GM12878 (cell line): Measurements from ENCODE around the gene TECPR1. TPM values are rescaled to one million over a fixed set of nuclear protein-coding genes. Genes with fewer than 3 reads are reported as not detected.

Source experiments
- CHD1 ChIP-seq: IDR thresholded peaks from 2 replicates; pipeline ENCODE4 v1.6.1; 2012; ENCODE audit warnings: low read depth, low read length, improper control_type of control experiment
- GATAD2B ChIP-seq: fragments of 450-650 bp; conservative IDR thresholded peaks from 2 replicates; pipeline ENCODE4 v1.6.1; 2017; ENCODE audit warnings: low read depth, mild to moderate bottlenecking, moderate library complexity
- IRF4 ChIP-seq: IDR thresholded peaks from 2 replicates; pipeline ENCODE4 v1.6.1; 2011; ENCODE audit warnings: low read depth, low read length
- WRNIP1 ChIP-seq: IDR thresholded peaks from 2 replicates; pipeline ENCODE4 v1.6.1; 2011; ENCODE audit warnings: low read depth, low read length, improper control_type of control experiment, borderline replicate concordance
- polyA plus RNA-seq, 11 experiments: library from polyadenylated mRNA; depleted of rRNA in 4 of 11; unstranded in 6 of 11; stranded (reverse) in 5 of 11; fragments of >200 nt; fragmentation: Nextera tagmentation in 4 of 11; fragmentation: Illumina TruSeq in 1 of 11; extraction: Ambion mirVana in 4 of 11; extraction: Trizol in 1 of 11; gene quantifications; 1 replicate in 1 of 11; 2 replicates in 10 of 11; pipeline versions ENCODE4 v1.2.1 to v1.2.3, GENCODE V29; 2011 to 2016; ENCODE audit warnings: inconsistent platforms in 2 of 11, missing spikeins in 2 of 11, low read depth in 1 of 11
- total RNA-seq, 4 experiments: library from RNA; depleted of rRNA in 3 of 4; stranded (reverse); fragments of >200 nt in 3 of 4; fragmentation: Illumina TruSeq in 1 of 4; extraction: Trizol in 1 of 4; gene quantifications; 2 replicates each; pipeline versions ENCODE4 v1.2.1 to v1.2.3, GENCODE V29; 2013 to 2021
- TF ChIP-seq, protein P1 (sequence below): fragments of 450-650 bp; IDR thresholded peaks from 2 replicates; pipeline ENCODE4 v1.6.1; 2017; ENCODE audit warnings: mild to moderate bottlenecking, low read depth, inconsistent platforms; ENCODE audit not compliant: poor library complexity, severe bottlenecking
- TF ChIP-seq, protein P2 (sequence below): IDR thresholded peaks from 2 replicates; pipeline ENCODE4 v1.6.1; 2012; ENCODE audit warnings: improper control_type of control experiment, low read depth, low read length; ENCODE audit not compliant: insufficient replicate concordance

The TECPR1 gene
- total and polyA plus RNA-seq, 10 of the 15 experiments (the other 5 are each of a cell fraction or from before 2014, with no cell fraction given) = 0.26 to 16.8 (median 4.2) TPM

DNA sequence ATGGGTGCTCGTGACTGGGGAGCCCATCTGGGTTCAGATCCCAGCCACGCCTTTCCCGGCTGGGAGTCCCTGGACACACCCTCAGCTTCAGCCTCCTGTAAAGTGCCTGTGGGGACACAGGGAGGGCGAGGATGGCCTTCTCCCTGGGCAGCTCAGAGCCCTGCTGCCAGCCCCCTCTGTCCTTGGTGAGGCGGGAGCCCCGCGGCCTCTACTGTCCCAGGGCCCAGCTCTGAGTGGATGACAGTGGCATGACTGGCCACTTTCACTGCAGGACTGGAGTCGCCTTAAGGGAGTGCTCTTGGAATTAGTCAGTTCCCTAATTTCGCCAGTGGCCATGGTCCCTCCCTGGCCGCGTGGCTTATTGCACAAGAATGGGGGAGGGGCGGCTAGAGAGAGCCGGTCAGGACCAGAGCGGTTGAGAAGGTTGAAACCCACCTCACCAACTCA lies 34.1 kb upstream of the TECPR1 start (continued):
- TF ChIP-seq, protein P1, sequence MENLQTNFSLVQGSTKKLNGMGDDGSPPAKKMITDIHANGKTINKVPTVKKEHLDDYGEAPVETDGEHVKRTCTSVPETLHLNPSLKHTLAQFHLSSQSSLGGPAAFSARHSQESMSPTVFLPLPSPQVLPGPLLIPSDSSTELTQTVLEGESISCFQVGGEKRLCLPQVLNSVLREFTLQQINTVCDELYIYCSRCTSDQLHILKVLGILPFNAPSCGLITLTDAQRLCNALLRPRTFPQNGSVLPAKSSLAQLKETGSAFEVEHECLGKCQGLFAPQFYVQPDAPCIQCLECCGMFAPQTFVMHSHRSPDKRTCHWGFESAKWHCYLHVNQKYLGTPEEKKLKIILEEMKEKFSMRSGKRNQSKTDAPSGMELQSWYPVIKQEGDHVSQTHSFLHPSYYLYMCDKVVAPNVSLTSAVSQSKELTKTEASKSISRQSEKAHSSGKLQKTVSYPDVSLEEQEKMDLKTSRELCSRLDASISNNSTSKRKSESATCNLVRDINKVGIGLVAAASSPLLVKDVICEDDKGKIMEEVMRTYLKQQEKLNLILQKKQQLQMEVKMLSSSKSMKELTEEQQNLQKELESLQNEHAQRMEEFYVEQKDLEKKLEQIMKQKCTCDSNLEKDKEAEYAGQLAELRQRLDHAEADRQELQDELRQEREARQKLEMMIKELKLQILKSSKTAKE = no peak
- TF ChIP-seq WRNIP1 (no peak), IRF4 (no peak), GATAD2B (no peak), CHD1 (no peak)
- TF ChIP-seq, protein P2, sequence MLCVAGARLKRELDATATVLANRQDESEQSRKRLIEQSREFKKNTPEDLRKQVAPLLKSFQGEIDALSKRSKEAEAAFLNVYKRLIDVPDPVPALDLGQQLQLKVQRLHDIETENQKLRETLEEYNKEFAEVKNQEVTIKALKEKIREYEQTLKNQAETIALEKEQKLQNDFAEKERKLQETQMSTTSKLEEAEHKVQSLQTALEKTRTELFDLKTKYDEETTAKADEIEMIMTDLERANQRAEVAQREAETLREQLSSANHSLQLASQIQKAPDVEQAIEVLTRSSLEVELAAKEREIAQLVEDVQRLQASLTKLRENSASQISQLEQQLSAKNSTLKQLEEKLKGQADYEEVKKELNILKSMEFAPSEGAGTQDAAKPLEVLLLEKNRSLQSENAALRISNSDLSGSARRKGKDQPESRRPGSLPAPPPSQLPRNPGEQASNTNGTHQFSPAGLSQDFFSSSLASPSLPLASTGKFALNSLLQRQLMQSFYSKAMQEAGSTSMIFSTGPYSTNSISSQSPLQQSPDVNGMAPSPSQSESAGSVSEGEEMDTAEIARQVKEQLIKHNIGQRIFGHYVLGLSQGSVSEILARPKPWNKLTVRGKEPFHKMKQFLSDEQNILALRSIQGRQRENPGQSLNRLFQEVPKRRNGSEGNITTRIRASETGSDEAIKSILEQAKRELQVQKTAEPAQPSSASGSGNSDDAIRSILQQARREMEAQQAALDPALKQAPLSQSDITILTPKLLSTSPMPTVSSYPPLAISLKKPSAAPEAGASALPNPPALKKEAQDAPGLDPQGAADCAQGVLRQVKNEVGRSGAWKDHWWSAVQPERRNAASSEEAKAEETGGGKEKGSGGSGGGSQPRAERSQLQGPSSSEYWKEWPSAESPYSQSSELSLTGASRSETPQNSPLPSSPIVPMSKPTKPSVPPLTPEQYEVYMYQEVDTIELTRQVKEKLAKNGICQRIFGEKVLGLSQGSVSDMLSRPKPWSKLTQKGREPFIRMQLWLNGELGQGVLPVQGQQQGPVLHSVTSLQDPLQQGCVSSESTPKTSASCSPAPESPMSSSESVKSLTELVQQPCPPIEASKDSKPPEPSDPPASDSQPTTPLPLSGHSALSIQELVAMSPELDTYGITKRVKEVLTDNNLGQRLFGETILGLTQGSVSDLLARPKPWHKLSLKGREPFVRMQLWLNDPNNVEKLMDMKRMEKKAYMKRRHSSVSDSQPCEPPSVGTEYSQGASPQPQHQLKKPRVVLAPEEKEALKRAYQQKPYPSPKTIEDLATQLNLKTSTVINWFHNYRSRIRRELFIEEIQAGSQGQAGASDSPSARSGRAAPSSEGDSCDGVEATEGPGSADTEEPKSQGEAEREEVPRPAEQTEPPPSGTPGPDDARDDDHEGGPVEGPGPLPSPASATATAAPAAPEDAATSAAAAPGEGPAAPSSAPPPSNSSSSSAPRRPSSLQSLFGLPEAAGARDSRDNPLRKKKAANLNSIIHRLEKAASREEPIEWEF = no peak
